ENCODE results near the gene IL21.
"Not testable (repeated sequence)": the region's sequence is repeated elsewhere in the genome, so short reads cannot be mapped to it uniquely, and the experiment has no call there.

Gene IL21

DNA sequence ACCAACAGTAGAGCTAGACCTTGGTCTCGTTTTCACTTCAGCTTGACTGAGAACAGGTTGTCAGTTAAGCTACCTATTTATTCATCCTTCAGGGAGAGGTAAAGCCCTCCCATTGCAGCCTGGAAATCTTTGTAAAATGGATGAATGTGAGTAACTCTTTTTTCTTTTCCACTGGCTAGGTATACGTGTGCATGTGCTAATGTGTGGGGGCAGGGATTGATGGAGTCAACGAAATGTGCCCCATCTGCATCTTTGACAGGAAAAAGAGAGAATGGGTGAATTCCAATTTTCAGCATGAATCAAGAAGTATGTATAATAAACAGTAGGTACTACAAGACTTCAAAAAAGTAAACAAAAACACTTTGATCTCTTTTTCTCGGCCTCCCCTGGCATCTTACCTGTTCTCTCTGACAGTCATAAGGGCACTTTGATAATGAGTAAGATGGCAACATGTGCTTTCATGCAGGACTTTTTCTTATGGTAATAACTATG, at the start of gene IL21:
Gene IL21, minus strand, starts transcription at position 51 of the 492 bp plus-strand sequence. CDS start 55 bp downstream, outside the sequence.
- no peak for DNase-seq

DNA sequence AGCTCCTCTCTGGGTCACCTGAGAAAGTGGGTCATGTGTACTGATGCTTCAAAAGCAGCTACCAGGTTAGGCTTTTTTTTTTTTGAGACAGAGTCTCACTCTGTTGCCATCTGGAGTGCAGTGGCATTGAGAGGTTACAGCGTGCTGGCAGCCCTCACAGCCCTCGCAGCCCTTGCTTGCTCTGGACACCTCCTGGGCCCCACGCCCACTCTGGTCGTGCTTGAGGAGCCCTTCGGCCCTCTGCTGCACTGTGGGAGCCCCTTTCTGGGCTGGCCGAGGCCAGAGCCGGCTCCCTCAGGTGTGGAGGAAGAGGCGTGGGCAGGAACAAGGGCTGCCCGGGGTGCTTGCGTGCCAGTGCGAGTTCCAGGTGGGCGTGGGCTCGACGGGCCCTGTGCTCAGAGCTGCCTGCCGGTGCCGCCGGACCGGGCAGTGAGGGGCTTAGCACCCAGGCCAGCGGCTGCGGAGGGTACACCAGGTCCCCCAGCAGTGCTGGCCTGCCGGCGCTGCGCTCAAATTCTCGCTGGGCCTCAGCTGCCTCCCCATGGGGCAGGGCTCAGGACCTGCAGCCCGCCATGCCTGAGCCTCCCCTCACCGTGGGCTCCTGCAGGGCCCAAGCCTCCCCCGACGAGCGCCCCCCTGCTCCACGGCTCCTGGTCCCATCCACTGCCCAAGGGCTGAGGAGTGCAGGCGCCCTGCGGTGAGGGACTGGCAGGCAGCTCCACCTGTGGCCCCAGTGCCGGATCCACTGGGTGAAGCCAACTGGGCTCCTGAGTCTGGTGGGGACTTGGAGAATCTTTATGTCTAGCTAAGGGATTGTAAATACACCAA, 49.3 kb upstream of the IL21 start:
- no peak for DNase-seq

DNA sequence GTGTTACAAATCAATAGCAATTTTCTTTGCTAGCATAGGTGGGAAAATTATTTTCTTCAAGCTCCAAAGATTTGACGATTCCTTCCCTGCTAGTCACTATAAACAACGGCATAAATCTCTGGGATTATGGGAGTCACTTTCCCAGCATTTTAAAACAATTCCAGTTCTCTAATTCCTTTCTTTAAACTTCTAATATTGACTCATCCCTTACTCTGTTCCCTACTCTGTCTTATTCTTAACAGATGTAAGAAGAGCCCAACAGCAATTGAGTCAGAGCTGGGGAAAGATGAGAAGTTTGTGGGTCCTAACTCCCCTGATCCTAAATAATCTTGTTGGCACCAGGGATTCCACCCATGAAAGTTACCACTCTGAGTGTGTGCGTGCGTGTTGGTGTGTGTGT, 47.4 kb upstream of the IL21 start:
- no peak for DNase-seq

DNA sequence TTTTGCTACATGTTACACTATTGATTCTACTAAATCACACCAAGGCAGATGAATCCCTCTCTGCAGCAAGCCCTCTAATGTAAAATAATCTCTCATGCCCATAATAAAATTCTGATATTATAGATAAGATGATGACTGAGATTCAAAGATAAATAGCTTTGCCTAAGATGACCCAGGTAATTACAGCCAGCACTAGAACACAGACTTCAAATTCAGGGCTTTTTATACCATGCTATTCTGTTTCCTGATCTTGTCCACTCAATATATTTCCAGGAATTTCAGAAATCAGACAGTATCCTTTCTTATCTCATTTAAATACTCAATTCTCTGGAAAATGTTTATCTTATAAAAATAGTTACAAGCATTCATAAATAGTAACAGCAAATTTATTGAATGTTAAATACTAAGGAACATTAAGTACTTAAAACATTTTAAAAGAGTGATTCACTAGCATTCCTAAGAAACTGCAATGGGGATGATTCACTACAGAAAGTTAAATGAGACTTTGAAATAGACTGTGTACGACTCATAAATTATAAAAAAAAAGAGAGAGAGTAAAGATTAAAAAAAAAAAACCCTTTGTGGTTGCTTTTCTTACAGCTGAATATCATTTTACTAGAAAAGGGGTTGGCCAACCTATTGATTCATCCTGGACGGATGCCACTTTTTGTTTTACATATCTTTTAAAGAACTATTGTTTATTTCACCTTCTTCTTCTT, 45.8 kb upstream of the IL21 start:
- no peak for DNase-seq

DNA sequence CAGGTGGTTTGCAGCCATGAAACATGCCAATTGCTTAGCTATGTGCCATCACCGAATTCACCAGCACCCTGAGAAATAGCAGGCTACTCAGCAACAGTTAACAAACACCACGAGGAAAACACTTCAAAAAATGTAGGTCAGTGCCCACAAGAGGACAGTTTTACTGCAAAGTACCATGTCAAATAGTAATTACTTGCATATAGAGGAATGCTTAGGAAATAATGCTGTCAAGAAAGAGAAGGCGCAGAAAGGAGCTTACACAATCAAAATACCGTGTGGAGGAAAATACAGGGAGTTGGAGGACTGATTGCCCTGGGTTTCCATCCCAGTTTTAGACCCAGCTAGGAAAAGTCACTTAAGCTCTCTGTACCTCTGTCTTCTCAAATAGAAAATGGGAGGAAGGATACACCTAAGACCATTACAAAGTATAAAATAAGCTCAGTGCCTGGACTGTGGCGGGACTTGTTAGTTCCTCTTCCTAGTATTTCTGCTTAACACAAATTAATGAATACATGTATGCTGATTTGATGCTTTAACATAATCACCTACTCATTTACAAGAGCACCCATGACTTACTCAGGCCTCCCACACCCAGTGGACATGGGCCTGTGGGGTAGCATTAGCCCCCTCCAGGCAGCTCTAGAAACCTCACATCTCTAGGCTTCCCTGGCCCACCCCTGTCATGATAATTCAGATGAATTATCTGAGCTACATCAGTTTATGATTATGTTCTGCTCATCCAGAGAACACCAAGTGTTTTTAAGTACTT, 44.5 kb upstream of the IL21 start:
- no peak for DNase-seq

DNA sequence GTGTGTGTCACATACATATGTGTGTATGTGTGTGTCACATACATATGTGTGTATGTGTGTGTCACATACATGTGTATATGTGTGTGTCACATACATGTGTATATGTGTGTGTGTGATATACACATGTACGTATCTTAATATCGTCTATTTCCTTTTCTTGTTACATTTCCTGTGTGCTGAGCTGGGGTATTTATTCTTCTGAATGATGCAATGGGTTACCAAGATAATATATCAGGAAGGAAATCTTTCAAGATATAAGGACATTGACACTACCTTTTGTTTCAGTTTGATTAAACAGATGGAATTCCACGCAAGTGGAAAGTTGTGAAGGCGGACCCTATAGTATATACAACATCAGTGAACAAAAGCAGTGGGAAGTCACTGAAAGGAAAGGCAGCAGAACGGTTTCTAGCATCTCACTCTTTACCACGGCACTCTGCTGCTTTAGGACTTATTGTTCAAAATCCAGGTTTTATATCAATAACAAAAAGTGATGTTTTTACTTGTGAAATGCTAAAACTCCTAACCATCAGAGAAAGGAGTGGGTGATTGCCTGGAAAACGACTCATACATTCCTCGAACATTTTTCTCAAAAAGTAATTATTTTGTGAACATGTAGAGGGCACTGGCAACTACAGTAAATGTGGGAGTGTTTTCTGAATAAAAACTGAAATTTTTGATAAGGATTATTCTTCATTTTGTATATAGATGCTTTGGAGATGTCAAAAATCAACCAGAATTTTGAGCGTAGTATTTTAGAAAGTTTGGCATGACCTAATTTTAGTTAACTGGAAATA, 43.1 kb upstream of the IL21 start:
- DNase-seq = no peak

DNA sequence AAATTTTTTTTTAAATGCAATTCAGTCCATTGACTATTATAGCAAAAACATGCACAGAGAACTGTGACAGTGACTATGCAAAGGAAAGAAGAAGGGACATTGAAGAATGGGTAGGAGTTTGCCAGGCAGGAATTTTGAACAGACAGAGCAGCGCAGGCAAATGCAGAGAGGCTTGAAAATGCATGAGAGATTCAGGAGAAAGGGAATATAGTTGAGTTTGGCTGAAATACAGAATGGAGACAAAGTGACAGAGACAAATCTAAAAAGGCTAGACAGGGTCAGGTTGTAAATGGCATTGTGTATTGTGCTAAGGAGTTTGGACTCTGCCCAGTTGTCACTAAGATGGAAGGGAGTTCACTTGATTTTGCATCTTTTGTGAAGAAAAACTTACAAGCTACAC, 42.4 kb upstream of the IL21 start:
- no peak for DNase-seq

DNA sequence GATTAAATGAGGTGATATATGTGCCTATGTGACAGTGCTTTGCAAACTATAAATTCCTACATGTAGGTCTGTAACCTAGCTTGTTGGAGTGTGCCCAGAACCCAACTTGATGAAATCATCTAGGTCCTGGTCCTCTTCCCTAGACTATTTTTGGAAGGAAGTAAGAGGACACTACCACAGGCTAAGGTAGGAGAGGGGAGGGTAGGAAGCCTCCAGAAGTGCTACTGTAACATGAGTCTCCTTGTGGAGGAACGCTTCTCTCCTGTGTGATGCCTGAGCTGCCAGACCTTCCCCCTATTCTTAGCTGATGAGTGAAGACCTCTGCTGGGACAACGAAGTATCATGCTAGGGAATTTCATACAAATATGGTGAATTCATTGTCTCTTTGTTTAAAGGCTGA, 41.8 kb upstream of the IL21 start:
- no peak for DNase-seq

DNA sequence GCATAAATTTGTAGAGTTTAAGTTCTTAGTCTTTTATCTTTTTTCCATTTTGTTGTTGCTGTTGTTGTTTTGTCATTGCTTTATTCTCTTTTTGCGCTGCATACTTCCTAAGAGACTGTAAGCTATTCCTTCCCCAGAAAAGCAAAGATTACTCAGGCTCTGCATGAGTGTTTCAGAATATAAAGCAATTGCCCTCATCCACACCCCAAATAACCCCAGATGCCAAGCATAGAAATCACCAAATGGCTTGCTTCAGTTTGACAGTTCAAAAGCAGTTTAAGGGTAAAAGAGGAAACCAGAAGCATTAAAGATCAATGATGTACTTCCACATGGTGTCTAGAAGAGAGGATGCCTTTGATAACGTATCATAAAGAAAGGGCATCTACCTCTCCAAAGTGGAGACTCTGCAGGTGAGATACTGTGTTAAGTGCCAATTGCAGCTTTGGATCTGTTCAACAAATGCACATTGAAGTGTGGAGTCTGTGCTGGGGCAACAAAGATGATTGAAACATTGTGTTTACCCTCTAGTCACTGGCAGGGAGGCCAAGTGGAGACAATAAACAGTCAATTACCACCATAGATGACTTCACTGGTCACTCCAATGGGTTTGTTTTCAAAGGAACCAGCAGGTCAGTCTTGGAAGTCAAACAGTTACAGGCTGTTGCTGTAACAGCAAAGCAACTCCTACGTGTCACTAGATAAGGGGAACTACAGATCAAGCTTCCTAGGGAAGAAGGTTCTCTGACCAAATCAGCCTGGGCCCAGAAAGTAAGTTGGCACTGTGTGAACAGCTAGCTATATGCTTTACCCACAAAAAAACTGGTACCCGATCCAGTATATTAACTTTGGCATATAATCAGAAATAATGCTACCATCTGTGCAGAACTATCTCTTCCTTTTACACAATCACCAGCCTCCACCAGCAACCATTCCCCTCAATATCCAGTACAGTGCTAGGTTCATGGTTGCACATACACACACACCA, 40.6 kb upstream of the IL21 start:
- DNase-seq = no peak

DNA sequence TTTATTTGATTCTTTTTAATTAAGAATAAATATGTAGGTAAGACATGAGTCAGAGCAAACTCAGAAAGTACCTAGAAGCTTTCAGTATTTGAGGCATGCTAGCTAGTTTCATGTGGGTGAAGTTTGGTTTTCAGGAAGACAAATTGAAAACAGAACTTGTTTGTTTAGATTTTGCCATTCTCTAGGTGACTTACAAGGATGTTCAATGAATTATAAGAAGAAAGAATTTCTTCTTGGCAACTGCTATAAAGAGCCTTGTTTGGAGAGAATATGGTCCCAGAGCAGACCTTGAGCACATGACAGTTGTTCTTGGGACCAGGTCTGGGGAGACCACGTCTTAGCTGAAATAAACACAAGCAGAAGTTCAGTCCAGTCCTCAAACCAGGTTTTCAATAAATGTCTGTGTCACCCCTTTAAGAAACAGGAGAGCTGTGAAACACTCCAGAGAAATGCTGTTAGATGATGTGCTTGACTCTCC, 38.0 kb upstream of the IL21 start:
- no peak for DNase-seq

DNA sequence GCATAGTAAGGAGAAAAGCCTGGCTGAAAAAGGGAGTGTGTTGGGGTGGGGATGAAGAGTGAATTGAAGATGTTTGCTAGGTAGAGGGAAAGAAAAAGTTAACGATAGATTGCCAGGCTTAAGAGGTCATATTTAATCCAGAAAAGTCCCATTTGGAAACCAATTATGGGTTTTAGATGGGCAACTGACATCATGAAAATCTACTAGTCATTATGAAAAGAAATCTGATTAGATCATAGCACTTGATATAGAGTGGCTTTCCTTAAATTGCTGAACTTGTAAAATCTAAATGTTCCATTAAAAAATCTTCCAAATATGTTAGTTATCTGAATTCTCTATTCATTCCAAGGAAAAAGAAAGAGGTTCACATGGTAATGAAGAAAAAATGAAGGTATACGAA, 37.5 kb upstream of the IL21 start:
- no peak for DNase-seq

DNA sequence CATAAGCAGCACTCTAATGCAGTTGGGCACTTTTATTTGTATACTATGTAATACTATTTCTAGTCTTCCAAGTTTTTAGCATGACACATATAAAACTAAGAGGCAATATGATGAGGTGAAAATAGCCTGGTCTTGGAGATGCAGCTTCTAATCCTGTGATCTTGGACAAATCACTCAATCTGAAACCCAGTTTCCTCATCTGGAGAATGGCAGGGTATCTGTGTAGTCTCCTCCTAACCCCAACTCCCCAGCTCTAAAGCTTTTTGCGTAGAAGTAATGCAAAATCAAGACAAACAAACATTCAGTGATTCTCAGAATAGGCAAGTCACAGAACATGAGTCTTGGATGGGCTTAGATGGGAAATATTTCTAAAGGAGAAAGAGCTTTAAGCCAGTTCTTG, 36.7 kb upstream of the IL21 start:
- DNase-seq = no peak

DNA sequence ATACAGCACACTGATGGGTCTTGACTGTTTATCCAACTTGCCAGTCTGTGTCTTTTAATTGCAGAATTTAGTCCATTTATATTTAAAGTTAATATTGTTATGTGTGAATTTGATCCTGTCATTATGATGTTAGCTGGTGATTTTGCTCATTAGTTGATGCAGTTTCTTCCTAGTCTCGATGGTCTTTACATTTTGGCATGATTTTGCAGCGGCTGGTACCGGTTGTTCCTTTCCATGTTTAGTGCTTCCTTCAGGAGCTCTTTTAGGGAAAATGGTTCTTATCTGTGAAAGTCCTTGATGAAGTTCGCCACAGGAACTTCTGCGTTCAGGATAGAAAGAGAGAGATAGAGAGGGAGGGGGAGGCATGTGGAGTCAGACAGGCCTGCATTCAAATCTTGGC, 35.7 kb upstream of the IL21 start:
- not testable (repeated sequence) for DNase-seq

DNA sequence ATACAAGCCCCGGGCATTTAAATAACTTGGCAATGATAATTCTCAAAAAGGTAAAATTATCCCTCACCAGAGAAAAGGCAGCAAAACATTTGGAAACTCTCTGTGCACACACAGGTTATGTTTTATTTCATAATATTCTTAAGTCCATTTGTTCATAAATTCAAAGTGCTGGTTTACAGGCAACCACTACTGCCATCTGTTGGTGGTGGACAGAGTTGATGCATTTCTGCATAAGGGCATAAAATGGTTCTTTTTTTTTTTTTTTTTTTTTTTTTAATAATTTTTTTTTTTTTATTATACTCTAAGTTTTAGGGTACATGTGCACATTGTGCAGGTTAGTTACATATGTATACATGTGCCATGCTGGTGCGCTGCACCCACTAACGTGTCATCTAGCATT, 31.5 kb upstream of the IL21 start:
- DNase-seq = peak; percentile 58 to 64

DNA sequence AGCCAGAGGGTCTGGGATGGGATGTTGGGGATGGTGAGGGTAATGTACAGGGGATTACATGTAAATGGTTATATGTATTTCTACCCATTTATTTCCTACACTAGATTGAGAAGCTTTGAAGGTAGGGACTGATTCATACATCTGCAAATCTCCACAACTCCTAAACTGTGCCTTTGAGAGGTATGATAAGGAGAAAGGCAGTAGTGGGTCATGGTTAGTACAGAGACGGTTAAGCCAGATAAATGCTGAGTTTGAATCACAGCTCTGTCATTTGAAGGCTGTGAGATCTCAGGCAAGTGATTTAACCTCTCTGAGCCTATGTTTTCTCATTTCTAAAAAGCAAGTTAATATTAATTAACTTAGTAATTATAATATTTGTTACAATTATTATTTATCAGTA, 29.3 kb upstream of the IL21 start:
- DNase-seq = no peak

DNA sequence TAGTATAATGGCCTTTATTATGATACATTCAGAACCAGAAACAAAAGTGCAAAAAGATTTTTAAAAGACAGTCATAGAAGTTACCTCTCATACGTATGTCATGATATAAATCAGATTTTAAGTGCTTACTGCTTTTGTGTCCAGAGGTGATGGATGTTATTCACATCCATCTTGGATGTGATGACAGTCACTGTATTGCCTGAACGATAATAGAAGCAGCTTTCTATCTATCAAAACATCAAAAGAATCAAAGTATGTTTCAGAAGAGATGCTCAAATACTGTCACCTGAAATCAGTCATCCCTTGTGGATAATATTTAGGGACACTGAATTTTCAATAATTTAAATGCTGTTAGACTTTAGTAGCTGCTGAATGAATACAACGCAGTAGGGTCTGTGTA, 26.8 kb upstream of the IL21 start:
- no peak for DNase-seq

DNA sequence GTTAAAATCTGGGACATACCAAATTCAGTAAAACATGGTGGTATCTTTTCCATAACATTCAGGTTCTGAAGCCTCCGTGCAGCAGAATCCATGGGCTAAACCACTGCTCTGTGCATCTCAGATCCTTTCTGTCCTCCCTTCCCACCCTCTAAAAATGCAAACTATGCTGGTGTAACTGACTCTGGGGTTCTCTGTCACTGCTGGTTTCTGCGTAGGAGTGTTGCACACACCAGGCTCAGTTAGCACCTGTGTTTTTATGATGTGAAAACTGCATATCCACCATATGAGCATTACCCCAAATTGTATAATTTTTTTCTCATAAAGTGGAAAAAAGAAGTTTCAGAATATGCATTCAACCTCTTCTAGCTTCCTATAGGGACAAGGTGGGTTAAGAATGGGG, 22.4 kb upstream of the IL21 start:
- DNase-seq = no peak

DNA sequence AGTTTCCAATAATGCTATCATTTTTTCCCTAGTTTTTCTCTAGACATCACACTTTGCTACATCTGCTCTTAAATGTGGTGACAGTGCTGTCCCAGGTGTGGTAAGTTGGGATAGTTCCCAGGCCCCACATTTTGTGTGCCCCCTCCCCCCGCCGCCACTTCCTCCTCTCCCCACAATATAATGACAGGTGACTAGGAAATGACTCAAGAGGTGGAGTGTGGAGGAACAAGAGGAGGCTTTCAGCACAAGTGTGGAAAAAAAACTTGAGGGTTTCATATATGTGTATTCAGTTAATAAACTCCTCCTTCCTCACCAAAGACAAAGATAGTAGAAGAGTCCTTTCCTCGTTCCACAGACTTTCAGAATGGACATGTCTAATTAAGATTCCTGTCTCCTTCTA, 18.3 kb upstream of the IL21 start:
- DNase-seq = no peak

DNA sequence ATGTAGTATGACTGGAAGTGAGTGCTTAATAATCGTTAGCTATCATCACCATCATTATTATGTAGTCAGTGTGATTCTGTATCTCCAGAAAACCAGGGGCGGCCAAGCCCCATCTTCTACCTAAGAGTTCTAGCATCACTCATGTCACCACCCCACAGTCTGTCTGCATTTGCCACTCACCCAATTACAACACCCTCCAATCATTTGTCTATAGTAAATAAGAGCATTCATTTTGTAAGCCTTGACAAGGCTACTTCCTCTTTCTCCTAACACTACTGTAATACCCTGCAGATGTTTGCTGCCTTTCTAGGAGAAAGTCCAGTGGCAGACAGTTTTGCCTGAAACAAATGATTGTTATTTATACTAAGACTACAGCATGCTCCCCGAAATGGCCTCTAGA, 15.8 kb upstream of the IL21 start:
- no peak for DNase-seq

DNA sequence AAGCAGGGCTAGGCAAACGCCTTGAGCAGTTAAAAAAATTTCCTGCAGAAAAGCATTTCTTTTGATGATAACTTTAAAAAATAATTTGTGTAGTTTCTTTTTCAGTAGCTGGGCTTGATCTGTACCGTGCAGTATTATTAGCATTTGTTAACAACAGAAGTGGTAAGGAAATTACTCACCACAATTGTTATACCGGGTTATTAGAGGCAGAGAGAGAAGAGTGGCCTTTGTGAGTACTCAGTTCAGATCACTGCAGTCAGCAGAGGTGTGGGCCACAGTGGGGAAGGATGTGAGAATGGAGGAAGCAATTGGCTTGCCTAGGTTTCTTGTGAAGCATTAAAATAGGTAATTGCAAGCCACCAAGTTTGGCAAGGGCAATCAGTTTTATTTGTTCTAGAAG, 14.3 kb upstream of the IL21 start:
- DNase-seq = no peak

DNA sequence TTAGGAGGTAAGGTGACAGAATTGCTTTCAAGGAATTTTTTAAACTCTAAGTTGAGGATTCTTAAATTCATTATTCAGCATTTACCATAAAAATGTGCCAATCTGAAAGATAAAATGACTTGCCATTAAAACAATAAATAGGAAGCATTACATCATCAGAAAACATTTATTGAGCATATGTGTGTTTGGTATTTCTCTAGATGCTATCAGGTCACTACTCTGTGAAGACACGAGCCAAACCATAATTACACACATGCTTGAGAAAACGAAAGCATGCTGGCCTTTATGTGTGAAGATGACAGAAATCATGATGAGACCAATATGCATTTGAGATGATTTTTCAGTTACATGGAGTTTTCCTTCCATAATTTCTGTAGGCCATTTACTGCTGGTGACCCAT, 12.3 kb upstream of the IL21 start:
- DNase-seq = no peak
